Stimulated activated CD4-positive, alpha-beta T cell treated with anti-CD3 and anti-CD28 coated beads, Interleukin-12 subunit alpha, Interleukin-12 subunit beta, amount 100 ng/mL, for 4 hours (primary cell): ENCODE measurements around the gene TLCD1.
"Not testable (repeated sequence)": the region's sequence is repeated elsewhere in the genome, so short reads cannot be mapped to it uniquely, and the experiment has no call there.

Experiments used
- DNase-seq: peaks from one replicate; pipeline ENCODE4 v3.0.0-alpha.2; 2020

TLCD1 gene

GRCh38 chr17:28746611-28747050, 20.6 kb upstream of the TLCD1 start:
- DNase-seq: no peak

GRCh38 chr17:28745786-28746411, 19.9 kb upstream of the TLCD1 start:
- DNase-seq: no peak

DNA sequence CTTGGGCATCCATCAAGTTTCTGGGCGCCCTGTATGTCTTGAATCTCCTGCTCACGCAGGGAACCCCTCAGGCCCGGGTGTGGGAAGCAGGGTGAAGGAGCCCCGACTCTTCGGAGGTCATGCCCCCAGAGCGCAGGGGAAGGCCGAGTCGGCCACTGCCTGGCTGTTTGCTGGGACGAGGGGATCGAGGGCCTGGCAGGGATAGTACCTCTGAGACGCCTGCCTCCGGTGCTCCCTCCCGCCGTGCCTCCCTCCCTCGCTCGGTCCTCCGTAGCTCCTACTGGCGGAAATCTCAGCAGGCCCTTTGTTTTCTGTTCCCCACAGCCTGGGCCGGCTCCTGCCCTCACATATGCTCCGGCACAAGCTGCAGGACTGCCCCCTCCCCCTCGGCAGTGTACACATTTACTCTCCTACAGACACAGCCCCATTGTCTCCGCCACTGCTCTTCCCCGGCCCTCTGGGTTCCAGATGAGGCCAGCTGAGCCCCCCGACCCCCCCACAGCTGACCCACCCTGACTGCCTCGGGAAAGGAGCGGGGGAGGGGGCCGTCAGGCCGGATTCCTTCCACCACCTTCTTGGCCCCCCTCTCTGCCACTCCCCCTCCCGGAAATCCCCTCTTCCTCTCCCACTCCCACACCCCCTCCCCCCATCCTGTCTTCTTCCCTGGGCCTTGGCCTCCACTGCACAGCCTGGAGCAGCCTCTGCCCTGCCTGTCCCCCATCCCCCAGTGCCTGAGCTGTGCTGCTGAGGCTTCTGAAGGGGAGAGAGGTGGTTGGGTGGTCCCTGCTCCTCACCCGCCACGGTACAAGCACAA, 19.1 kb upstream of the TLCD1 start:
- peak; percentile 28 for DNase-seq

DNA sequence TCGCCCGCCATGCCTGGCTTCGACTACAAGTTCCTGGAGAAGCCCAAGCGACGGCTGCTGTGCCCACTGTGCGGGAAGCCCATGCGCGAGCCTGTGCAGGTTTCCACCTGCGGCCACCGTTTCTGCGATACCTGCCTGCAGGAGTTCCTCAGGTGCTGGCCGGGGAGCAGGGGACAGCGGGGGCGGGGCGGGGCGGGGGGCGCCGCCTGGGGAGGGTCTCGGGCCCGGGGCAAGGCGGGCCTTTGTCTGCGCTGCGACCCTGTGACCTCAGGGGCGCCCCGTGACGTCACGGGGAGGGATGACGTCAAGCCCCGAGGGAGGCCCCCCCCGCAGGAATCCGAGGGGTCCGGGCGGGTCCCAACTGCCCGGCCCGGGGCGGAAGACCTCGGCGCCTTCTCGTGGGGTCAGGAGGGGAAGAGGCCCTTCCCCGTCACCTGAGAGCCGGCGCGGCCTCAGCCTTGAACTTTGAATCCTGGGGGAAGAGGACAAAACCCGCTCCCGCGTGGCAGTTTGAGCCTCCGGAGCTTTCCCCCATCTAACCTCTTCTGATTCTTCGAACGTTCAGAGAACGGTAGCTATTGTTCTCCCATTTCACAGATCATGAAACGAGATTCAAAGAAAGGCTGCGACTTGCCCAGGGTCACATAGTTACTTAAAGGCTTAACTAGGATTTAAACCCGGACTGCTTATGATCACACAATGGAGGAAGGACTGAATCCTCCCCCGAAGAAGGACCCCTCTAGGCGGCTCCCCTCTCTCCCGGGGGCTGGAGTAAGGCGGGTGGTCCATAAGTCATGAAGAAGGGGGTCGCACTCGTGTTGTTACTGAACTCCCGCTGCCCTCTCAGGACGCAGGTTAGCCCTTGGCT, 18.3 kb upstream of the TLCD1 start:
- DNase-seq: peak; percentile 77

GRCh38 chr17:28743243-28744103, 17.4 kb upstream of the TLCD1 start, which contains the start of gene TRAF4:
TRAF4 (plus strand) TSS chr17:28744011; CDS start chr17:28744113, 102 bp downstream.
- DNase-seq: peak; percentile 82

DNA sequence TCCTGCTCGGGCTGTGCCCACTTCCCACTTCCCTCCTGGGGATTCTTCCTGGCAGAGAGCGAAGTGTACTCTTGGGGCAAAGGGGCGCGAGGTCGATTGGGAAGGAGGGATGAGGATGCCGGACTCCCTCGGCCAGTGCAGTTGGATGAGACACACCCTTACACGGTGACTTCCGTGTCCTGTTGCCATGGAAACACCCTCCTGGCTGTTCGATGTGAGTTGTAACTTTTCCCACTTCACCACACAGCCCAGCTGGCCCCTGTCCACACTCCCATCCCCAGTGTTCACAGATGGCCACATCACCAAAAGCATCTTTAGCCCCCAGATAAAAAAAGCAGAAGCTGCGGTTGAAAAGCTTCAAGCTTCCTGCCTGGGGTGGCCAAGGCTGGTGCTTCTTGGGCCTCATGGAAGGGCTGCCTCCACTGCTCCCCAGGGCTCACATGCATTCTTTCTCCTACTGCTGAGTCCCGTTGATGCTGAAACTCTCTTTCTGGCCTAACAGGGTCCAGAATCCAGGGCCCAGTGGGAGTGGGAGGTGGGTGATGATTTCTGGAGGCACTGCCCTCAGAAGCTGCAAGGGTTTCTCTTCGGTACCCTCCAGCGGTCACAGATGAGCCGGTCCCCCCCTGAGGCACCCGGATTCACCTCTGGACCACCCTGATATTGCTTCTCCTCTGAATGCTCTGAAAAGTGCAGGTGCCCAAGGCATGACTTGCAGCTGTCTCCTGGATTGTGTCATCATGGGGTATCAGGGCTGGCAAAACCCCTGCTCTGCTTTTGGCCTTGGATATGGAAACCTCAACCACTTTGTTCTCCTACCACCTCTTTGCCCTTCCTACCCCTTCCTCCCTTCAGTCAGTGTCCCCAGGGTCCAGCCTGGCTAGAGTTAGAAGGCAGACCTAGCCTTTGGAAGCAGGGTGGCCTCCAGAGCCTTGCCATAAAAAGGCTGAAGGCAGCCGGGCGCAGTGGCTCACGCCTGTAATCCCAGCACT, 15.6 kb upstream of the TLCD1 start:
- DNase-seq: no peak

DNA sequence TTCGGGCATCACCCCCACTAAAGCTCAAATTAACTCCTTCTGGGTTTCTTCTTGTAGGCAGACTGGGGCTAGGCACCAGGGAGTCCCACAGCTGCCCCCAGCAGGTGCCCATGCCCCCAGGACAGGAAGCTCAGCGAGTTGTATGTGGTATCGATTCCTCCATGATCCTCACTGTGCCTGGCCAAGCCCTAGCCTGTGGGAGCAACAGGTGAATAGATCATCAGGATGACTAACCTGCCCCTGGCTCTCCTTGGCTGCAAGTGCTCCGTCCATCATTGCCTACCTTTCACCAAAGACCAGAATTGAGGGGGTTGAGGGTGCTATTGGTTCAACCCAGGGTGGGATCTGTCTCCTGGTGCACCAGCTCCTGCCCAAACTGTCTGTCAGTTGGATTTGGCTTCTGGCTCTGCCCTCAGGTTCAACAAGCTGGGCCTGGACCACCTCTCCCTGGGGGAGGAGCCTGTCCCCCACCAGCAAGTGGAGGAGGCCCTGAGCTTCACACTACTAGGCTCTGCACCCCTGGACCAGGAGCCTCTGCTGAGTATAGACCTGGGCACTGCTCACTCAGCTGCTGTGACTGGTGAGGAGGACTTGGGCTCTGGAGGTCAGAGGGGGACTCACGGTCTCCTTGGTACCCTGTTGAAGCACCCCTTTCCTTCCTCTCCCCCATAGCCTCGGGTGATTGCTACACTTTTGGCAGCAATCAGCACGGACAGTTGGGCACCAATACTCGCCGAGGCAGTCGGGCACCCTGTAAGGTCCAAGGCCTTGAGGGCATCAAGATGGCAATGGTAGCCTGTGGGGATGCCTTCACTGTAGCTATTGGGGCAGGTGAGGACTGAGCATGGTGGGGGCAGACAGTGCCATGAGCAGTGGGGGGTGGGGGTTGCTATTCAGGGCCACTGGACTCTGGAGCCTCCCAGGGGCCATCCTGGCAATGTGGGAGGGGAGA, 14.6 kb upstream of the TLCD1 start:
- no peak for DNase-seq

DNA sequence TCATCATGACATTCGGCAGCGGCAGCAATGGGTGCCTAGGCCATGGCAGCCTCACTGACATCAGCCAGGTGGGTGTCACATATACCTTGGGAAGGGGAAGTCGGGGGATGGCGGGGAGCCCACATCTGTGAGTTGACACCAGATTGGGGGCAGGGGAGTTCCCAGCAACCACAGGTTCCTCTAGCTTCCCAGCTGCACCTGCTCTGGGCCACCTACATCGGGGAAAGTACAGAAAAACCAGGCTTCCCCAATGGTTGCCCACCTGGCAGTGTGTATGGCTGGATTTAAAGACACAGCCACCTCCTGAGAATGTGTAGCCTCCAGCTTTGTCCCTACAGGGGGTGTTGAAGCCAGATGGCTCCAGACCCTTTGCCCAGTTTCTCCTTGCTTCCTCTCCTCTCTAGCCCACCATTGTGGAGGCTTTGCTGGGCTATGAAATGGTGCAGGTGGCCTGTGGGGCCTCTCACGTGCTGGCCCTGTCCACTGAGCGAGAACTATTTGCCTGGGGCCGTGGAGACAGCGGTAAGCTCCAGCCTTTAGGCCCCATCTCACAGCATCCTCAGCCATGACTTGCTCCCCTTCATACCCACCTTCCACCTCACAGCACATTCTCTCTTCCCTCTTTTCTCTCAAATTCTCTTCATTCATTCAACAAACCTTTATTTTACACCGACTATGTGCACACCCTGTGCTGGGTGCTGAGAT, 12.8 kb upstream of the TLCD1 start:
- peak; percentile 59 for DNase-seq

DNA sequence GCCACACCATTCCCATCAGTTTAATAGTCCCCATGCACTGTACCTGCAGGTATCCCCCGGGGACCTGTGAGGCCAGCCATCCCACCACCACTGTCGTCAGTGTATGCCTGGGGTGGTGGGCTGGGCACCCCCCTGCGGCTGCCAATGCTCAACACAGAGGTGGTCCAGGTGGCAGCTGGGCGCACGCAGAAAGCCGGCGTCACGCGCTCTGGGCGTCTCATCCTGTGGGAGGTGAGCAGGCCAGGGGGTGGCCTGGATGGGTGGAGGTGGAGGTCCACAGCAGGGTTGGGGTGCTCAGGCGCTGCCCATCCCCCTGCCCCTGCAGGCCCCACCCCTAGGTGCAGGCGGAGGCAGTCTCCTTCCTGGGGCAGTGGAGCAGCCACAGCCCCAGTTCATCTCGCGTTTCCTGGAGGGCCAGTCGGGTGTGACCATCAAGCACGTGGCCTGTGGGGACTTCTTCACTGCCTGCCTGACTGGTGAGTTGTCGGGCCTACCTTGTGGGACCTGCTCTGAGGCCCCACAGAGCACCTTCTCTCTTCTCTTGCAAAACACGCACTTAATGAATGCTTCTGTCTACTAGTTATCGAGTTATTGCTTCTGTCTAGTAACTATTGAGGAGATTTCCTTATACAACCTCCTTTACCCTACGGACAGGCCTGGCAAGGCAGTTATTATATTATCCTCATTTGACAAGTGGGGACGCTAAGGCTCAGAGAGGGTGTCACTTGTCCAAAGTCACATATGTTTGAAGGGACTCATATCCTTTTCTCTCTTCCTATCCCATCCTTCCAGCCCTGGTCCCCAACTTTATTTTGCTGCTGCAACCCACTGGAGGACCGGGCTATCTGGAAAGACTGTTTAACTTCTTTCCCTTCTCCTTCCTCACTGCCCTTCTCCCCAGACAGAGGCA, 12.0 kb upstream of the TLCD1 start:
- no peak for DNase-seq

DNA sequence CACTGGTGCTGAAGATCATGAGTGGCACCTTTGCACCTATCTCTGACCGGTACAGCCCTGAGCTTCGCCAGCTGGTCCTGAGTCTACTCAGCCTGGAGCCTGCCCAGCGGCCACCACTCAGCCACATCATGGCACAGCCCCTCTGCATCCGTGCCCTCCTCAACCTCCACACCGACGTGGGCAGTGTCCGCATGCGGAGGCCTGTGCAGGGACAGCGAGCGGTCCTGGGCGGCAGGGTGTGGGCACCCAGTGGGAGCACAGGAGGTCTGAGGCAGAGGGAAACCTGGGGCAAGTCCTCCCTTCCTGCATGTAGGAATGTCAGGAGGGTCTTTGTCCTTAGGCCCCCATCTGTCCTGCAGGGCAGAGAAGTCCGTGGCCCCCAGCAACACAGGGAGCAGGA, 11.3 kb upstream of the TLCD1 start:
- DNase-seq: no peak

DNA sequence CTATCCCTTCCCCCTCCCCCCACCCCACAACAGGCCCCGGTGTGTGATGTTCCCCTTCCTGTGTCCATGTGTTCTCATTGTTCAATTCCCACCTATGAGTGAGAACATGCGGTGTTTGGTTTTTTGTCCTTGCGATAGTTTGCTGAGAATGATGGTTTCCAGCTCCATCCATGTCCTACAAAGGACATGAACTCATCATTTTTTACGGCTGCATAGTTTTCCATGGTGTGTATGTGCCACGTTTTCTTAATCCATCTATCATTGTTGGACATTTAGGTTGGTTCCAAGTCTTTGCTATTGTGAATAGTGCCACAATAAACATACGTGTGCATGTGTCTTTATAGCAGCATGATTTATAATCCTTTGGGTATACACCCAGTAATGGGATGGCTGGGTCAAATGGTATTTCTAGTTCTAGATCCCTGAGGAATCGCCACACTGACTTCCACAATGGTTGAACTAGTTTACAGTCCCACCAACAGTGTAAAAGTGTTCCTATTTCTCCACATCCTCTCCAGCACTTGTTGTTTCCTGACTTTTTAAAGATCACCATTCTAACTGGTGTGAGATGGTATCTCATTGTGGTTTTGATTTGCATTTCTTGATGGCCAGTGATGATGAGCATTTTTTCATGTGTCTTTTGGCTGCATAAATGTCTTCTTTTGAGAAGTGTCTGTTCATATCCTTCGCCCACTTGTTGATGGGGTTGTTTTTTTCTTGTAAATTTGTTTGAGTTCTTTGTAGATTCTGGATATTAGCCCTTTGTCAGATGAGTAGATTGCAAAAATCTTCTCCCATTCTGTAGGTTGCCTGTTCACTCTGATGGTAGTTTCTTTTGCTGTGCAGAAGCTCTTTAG, 10.1 kb upstream of the TLCD1 start:
- not testable (repeated sequence) for DNase-seq

- DNase-seq: no peak
Measured at GRCh38 chr17:28735242-28735722, 9.2 kb upstream of the TLCD1 start.

GRCh38 chr17:28734712-28735241, 8.7 kb upstream of the TLCD1 start:
- no peak for DNase-seq

DNA sequence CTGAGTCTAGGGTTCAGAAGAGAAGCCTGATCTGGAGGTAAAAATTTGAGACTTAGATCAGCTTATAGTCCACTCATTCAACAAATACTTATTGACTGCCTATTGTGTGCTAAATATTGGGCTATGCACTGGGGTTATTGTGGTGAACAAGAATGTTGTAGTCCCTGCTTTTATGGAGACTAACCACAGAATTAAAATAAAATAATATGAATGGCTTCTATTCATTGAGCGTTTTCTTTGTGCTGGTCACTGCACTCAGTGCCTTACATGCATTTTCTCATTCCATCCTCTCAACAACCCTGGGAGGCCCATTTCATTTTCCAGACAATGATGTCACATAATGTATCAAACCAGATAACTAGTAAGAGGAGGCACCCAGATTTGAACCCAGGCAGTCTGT, 7.3 kb upstream of the TLCD1 start:
- no peak for DNase-seq

GRCh38 chr17:28729950-28730330, 3.9 kb upstream of the TLCD1 start:
- no peak for DNase-seq

GRCh38 chr17:28728364-28729200, 2.5 kb upstream of the TLCD1 start, which contains the start of gene NEK8:
NEK8 (plus strand) TSS chr17:28728788; CDS start chr17:28728814, 26 bp downstream.
- peak; percentile 97 for DNase-seq
